Keratinocyte (primary cell): ENCODE measurements around the gene TAS2R13. TPM values are rescaled to one million over a fixed set of nuclear protein-coding genes. Genes with fewer than 3 reads are reported as not detected.

Experiments used
- DNase-seq: peaks from one replicate; pipeline ENCODE4 v3.0.0-alpha.2; 2011; ENCODE audit warnings: low read depth, missing footprints, low spot score
- FAIRE-seq: peaks from 2 replicates; lab custom pipeline; 2011; peaks lifted over from hg19 to GRCh38; lab: Jason Lieb, UNC
- H2AFZ ChIP-seq: 2 replicates; pipeline ENCODE4 v1.6.0; 2012; ENCODE audit warnings: low read length, control low read depth, inconsistent platforms; ENCODE audit not compliant: control insufficient read depth
- H3K27ac ChIP-seq: 2 replicates; pipeline ENCODE4 v1.5.1; 2011; ENCODE audit warnings: low read length; ENCODE audit not compliant: control insufficient read depth, insufficient read depth
- H3K27me3 ChIP-seq: 3 replicates; pipeline ENCODE4 v1.6.0; 2011; ENCODE audit warnings: low read length; ENCODE audit not compliant: control insufficient read depth, insufficient read depth; ENCODE audit errors: extremely low read depth
- H3K36me3 ChIP-seq, 2 experiments: 2 replicates in 1 of 2; 3 replicates in 1 of 2; pipeline ENCODE4 v1.5.1; 2011; ENCODE audit warnings: low read length in 2 of 2, mild to moderate bottlenecking in 1 of 2; ENCODE audit not compliant: control insufficient read depth in 2 of 2, insufficient read depth in 2 of 2; ENCODE audit errors: extremely low read depth in 1 of 2
- H3K4me1 ChIP-seq: 3 replicates; pipeline ENCODE4 v1.5.1; 2011; ENCODE audit warnings: low read length; ENCODE audit not compliant: control insufficient read depth, insufficient read depth; ENCODE audit errors: extremely low read depth
- H3K4me2 ChIP-seq: 3 replicates; pipeline ENCODE4 v1.6.0; 2011; ENCODE audit warnings: low read depth, low read length; ENCODE audit not compliant: control insufficient read depth, insufficient read depth; ENCODE audit errors: extremely low read depth
- H3K4me3 ChIP-seq, 3 experiments: fragments of 200-600 bp in 1 of 3; sonication (generic) in 1 of 3; 2 replicates in 2 of 3; 3 replicates in 1 of 3; pipeline ENCODE4 v1.5.1; 2011 to 2016; ENCODE audit warnings: low read length in 3 of 3, mild to moderate bottlenecking in 3 of 3, control low read depth in 2 of 3, inconsistent platforms in 1 of 3, low read depth in 1 of 3, mixed read lengths in 1 of 3, mixed run types in 1 of 3, moderate library complexity in 1 of 3; ENCODE audit not compliant: control insufficient read depth in 2 of 3, insufficient read depth in 2 of 3; ENCODE audit errors: extremely low read depth in 1 of 3
- H3K79me2 ChIP-seq: 2 replicates; pipeline ENCODE4 v1.6.0; 2012; ENCODE audit warnings: low read length; ENCODE audit not compliant: control insufficient read depth, insufficient read depth
- H3K9ac ChIP-seq: 3 replicates; pipeline ENCODE4 v1.6.0; 2011; ENCODE audit warnings: low read length; ENCODE audit not compliant: control insufficient read depth, insufficient read depth; ENCODE audit errors: extremely low read depth
- H3K9me1 ChIP-seq: 3 replicates; pipeline ENCODE4 v1.6.0; 2011; ENCODE audit warnings: low read length; ENCODE audit not compliant: control insufficient read depth, insufficient read depth; ENCODE audit errors: extremely low read depth
- H3K9me3 ChIP-seq: 2 replicates; pipeline ENCODE4 v1.5.1; 2012; ENCODE audit warnings: low read depth, low read length; ENCODE audit not compliant: control insufficient read depth
- H4K20me1 ChIP-seq: 3 replicates; pipeline ENCODE4 v1.6.0; 2011; ENCODE audit warnings: low read length; ENCODE audit not compliant: control insufficient read depth, insufficient read depth; ENCODE audit errors: extremely low read depth
- CTCF ChIP-seq, 3 experiments: IDR thresholded peaks in 1 of 3; conservative IDR thresholded peaks in 1 of 3; optimal IDR thresholded peaks in 1 of 3; 2 replicates in 2 of 3; 3 replicates in 1 of 3; pipeline versions ENCODE3 to v1.5.1; 2011; ENCODE audit warnings: low read length in 3 of 3, mild to moderate bottlenecking in 3 of 3, moderate library complexity in 2 of 3, control low read depth in 1 of 3, inconsistent platforms in 1 of 3; ENCODE audit not compliant: insufficient read depth in 2 of 3; ENCODE audit errors: extremely low read depth in 1 of 3
- EZH2 ChIP-seq: IDR thresholded peaks from one replicate; pipeline ENCODE4 v1.6.1; 2012; ENCODE audit warnings: inconsistent platforms, mild to moderate bottlenecking, low read length, moderate library complexity
- dilution Hi-C: fragments of 300-500 bp; cut with MboI; formaldehyde crosslinking; loops from one replicate; pipeline ENCODE4 v1.7.0; 2020; ENCODE audit warnings: low sequenced_read_pairs; ENCODE audit not compliant: extremely low pct_ligation_motif_present
- polyA plus RNA-seq, 5 experiments: library from polyadenylated mRNA; depleted of rRNA in 3 of 5; stranded (reverse) in 3 of 5; stranded (forward) in 1 of 5; unstranded in 1 of 5; fragments of >200 nt; gene quantifications; 1 replicate in 1 of 5; 2 replicates in 3 of 5; 3 replicates in 1 of 5; pipeline versions ENCODE4 v1.2.1 to v1.2.3, GENCODE V29; 2011 to 2012; ENCODE audit warnings: missing spikeins in 2 of 5, low read depth in 1 of 5, low replicate concordance in 1 of 5

Gene TAS2R13
- polyA plus RNA-seq, 1 donor (not counting 4 experiments of a cell fraction or from before 2014, with no cell fraction given) = 0.14 TPM

GRCh38 chr12:10941369-10941768, 32.0 kb upstream of the TAS2R13 start:
- no peak overlapping the region for H2AFZ ChIP-seq
- H3K4me2 ChIP-seq = no peak overlapping the region
- H4K20me1 ChIP-seq = no peaks in the 10 kb centered on the region
- H3K9me1 ChIP-seq = no peaks in the 10 kb centered on the region
- no peaks in the 10 kb centered on the region for H3K9me3 ChIP-seq
- H3K27me3 ChIP-seq = no peaks in the 10 kb centered on the region
- no peak overlapping the region for H3K4me3 ChIP-seq
- H3K9ac ChIP-seq = no peak overlapping the region
- no peaks in the 10 kb centered on the region for H3K79me2 ChIP-seq
- TF ChIP-seq EZH2 = no peak
- peak overlapping the region; percentile 77 for H3K27ac ChIP-seq
- DNase-seq = no peak
- FAIRE-seq = no peak
- no peaks in the 10 kb centered on the region for H3K36me3 ChIP-seq
- H3K4me1 ChIP-seq = peaks cover 38% of the 10 kb centered on the region
- dilution Hi-C loops = no loop called here

- Histone ChIP-seq H3K9ac (no peak overlapping the region), H3K27ac (peak overlapping the region; percentile 36), H3K27me3 (no peaks in the 10 kb centered on the region), H3K4me3 (no peak overlapping the region), H2AFZ (no peak overlapping the region), H3K9me1 (no peaks in the 10 kb centered on the region), H4K20me1 (no peaks in the 10 kb centered on the region), H3K36me3 (no peaks in the 10 kb centered on the region), H3K9me3 (no peaks in the 10 kb centered on the region), H3K4me2 (peak overlapping the region; percentile 7), H3K79me2 (no peaks in the 10 kb centered on the region), H3K4me1 (peaks cover 38% of the 10 kb centered on the region)
- TF ChIP-seq EZH2 (no peak), CTCF (optimal IDR thresholded peaks at IDR 0.05 in 1 of 3, IDR thresholded peaks at IDR 0.05 in 1 of 3, conservative IDR thresholded peaks at IDR 0.05 in 1 of 3; ENCODE audit: extremely low read depth in 1 of 3, insufficient read depth in 2 of 3, low read length in 3 of 3) (no peak)
- DNase-seq (peak; percentile 71), FAIRE-seq (peak; percentile 74)
- dilution Hi-C loops = no loop called here
Observed at GRCh38 chr12:10940389-10940788, 31.0 kb upstream of the TAS2R13 start.

GRCh38 chr12:10939163-10939562, 29.8 kb upstream of the TAS2R13 start, which contains the start of gene TAS2R14:
TAS2R14 (minus strand) TSS chr12:10939263; CDS start chr12:10939207, 56 bp downstream.
- Histone ChIP-seq H3K9ac (no peak within 1 kb of the TSS), H4K20me1 (no peaks in the 10 kb centered on the region), H3K27ac (no peak within 1 kb of the TSS), H3K9me1 (no peaks in the 10 kb centered on the region), H3K4me2 (peak within 1 kb of the TSS; percentile 57), H3K27me3 (no peaks in the 10 kb centered on the region), H3K4me1 (peaks cover 38% of the 10 kb centered on the region), H3K79me2 (no peaks in the 10 kb centered on the region), H3K4me3 (no peak within 1 kb of the TSS), H3K36me3 (no peaks in the 10 kb centered on the region), H3K9me3 (no peaks in the 10 kb centered on the region), H2AFZ (peak within 1 kb of the TSS; percentile 68)
- DNase-seq (no peak), FAIRE-seq (no peak)
- TF ChIP-seq EZH2 (no peak), CTCF (optimal IDR thresholded peaks at IDR 0.05 in 1 of 3, IDR thresholded peaks at IDR 0.05 in 1 of 3, conservative IDR thresholded peaks at IDR 0.05 in 1 of 3; ENCODE audit: extremely low read depth in 1 of 3, insufficient read depth in 2 of 3, low read length in 3 of 3) (no peak)
- dilution Hi-C loops = no loop called here
